GM21447 (cell line): Measurements from ENCODE around the gene SFTA2.
"Not testable (repeated sequence)": the region's sequence is repeated elsewhere in the genome, so short reads cannot be mapped to it uniquely, and the experiment has no call there.

Source experiments
- ATAC-seq: cut with Tn5 transposase; IDR thresholded peaks from one replicate; pipeline ENCODE4 v1.9.1; 2021; ENCODE audit not compliant: unreplicated experiment

The SFTA2 gene

GRCh38 chr6:30914076-30914853 is 17.7 kb downstream of the SFTA2 start, which contains the start of gene VARS2:
VARS2 (plus strand) TSS chr6:30914238; CDS start chr6:30914837, 599 bp downstream.
- ATAC-seq = peak; percentile 82

GRCh38 chr6:30913721-30914075 is 18.3 kb downstream of the SFTA2 start:
- no peak for ATAC-seq

- no peak for ATAC-seq
These were observed 19.0 kb downstream of the SFTA2 start for GRCh38 chr6:30912746-30913520.

DNA sequence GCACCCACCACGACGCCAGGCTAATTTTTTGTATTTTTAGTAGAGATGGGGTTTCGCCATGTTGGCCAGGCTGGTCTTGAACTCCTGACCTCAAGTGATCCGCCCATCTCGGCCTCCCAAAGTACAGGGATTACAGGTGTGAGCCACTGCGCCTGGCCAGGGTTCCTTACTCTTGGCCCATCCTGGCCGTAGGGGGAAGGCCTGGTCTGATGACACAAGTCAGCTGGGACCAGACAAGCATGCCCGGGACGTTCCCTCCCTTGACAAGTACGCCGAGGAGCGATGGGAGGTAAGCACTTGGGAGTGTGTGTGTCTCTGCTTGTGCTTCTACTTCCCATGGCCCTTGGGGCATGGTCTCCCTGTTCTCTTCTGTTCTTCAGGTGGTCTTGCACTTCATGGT is 21.5 kb downstream of the SFTA2 start:
- not testable (repeated sequence) for ATAC-seq

DNA sequence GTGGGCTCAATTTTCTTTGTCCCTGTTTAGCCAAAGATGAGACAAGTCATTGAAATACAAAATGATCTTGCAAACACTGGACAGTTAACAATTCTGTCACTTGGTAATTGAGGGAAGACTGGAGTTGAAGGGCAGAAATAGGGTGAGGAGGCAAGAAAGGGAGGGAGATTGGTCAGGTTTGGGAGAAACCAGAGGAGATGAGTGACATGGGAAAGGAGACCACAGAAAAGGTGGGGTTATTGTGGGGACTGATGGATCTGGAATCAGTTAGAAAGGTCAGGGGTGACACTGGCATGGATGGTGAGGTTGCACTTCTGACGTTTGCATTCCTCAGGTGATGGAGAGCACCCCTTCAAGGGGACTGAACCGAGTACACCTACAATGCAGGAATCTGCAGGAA is 23.3 kb downstream of the SFTA2 start:
- ATAC-seq = no peak

DNA sequence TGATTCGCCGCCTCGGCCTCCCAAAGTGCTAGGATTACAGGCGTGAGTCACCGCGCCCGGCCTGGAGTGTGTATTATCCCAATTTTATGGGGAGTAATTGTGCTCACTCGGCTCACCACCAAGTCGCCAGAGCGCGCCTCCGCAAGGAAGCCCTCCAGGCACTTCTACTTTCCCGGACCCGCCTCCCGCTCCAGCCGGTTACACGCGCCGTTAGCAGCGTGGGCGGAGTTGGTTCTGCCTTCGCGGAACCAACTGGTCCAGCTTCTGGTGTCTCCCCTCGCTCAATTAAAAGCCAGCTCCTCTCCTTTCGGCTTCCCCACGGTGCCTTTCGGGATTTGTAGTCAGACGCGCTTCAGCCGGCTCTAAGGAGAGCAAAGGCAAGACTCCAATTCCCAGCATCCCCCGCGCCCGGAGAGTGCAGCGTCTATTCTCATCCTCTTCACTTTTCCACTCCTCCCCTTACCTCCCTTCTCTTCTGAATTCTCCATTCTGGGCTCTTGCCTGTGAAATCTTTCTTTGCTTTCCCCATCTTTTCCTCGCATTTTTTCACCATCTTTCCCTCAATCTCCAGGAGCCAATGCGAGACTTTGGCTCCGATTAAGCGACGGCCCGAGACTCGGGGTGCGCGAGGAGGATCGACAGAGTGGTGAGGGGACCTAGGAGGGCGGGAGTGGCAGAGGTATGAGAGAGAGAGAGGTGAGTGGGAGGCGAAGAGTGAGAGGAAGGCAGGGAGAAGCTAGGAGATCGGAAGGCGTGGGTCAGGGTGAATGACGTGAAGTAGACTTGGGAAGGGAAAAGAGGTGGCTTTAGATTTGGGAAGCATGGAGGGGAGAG is 24.0 kb downstream of the SFTA2 start, which contains the start of gene GTF2H4:
TSS of gene GTF2H4 (plus strand) at position 450 of the 834 bp plus-strand sequence.
- ATAC-seq = peak; percentile 93

GRCh38 chr6:30907290-30907757 is 24.6 kb downstream of the SFTA2 start:
- ATAC-seq = not testable (repeated sequence)

GRCh38 chr6:30903236-30903635 is 28.7 kb downstream of the SFTA2 start:
- ATAC-seq = no peak

DNA sequence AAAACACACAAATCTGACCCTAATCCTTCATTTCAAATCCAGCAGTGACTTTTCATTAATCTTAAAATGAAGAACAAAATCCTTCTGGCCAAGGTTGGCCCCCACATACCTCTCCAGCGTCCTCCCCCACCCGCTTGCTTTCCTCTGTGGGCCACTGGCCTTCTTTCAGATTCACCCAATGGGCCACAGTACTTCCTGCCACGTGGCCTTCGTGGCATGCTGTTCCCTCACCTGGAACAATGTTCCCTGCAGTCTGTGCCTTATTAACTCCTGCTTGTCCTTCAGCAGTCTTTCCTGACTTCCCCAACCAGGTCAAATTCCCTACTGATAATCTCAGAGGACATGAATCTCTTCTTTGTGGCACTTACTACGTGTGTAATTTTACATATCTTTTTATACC is 29.3 kb downstream of the SFTA2 start:
- no peak for ATAC-seq

- ATAC-seq = not testable (repeated sequence)
These were observed 29.8 kb downstream of the SFTA2 start for GRCh38 chr6:30902196-30902595.

DNA sequence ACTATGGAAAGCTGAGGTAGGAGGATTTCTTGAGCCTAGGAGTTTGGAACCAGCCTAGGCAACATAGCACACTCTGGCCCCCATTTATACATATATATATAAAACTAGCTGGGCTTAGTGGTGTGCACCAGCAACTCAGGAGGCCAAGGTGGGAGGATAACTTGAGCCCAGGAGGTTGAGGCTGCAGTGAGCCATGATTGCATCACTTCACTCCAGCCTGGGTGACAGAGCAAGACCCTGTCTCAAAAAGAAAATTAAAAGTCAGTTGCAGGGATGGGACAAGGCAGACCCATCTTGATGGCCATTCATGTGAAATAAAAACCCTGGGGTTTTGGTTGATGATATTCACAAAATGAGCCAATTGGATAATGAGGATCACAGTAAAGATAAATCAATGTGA is 30.5 kb downstream of the SFTA2 start:
- no peak for ATAC-seq

- ATAC-seq = no peak
These were observed 31.0 kb downstream of the SFTA2 start for GRCh38 chr6:30900863-30901417.

- no peak for ATAC-seq
These were observed 33.1 kb downstream of the SFTA2 start for GRCh38 chr6:30898750-30899360.

DNA sequence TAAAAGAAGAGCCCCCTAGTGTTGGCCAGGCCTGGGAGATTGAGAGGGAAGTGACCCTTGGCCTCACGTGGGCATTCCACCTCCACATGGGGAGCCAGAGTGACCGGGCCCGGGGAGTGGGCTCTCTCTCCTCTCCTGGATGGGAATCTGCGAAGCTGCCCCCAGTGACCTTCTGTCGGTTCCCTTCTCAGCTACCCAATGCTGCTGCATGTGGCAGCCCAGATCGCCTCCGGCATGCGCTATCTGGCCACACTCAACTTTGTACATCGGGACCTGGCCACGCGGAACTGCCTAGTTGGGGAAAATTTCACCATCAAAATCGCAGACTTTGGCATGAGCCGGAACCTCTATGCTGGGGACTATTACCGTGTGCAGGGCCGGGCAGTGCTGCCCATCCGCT is 34.1 kb downstream of the SFTA2 start:
- no peak for ATAC-seq

- no peak for ATAC-seq
These were observed 35.4 kb downstream of the SFTA2 start for GRCh38 chr6:30896541-30896940.

- ATAC-seq = no peak
These were observed 36.6 kb downstream of the SFTA2 start for GRCh38 chr6:30895343-30895742.

- no peak for ATAC-seq
These were observed 37.0 kb downstream of the SFTA2 start for GRCh38 chr6:30894935-30895334.

- no peak for ATAC-seq
These were observed 37.6 kb downstream of the SFTA2 start for GRCh38 chr6:30894381-30894780.

DNA sequence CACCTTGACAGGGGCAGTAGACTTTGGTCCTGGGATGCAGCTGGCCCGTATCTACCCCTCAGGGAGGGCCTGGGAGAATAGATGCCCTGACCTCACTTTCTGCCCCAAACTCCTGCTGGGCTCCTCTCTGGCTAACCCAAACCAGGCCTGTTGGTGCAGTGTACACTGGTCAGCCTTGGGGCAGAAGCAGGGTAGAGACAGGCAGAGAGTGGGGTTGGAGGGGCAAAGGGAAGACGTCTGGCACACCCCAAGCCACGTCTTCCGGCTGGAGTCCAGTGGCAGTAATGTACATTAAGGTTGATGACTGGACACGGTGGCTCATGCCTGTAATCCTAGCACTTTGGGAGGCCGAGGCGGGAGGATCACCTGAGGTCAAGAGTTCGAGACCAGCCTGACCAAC is 38.3 kb downstream of the SFTA2 start:
- ATAC-seq = no peak

DNA sequence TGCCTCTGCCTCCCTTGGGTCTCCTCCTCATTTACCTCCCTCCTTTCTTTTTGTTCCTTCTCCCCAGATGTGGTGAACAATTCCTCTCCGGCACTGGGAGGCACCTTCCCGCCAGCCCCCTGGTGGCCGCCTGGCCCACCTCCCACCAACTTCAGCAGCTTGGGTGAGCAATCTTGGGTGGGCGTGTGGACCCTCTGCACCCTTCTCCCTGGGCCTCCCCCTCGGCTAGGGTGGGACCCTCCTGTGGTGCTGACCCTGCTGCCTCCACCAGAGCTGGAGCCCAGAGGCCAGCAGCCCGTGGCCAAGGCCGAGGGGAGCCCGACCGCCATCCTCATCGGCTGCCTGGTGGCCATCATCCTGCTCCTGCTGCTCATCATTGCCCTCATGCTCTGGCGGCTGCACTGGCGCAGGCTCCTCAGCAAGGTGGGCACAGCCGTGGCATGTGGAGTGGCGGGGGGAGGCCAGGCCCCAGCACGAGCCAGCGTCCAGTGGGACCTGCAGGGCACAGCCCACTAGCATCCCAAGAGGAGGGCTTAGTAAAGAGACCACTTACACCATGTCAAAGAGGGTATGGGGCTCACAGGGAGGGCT is 38.9 kb downstream of the SFTA2 start:
- no peak for ATAC-seq
